ENCODE data around the gene UGT1A3.

GRCh38 chr2:233810385-233810784 is 81.5 kb downstream of the UGT1A3 start:
- no peak for TF ChIP-seq REST (IDR thresholded peaks at IDR 0.05; ENCODE audit: insufficient read depth in 1 of 2, low read depth in 2 of 2, low read length in 2 of 2)
- no peak for TF ChIP-seq POLR2AphosphoS5 (IDR thresholded peaks at IDR 0.05; ENCODE audit: low read depth, low read length)
